Upper lobe of left lung (tissue), 6 donors: ENCODE measurements around the gene ITIH2. TPM values are rescaled to one million over a fixed set of nuclear protein-coding genes. Genes with fewer than 3 reads are reported as not detected.
"Not testable (repeated sequence)": the region's sequence is repeated elsewhere in the genome, so short reads cannot be mapped to it uniquely, and the experiment has no call there.

Experiments
- ATAC-seq, 2 donors: fragments of 200-7000 bp; cut with Tn5 transposase; one replicate each; pipeline ENCODE4 v1.9.1; 2022; ENCODE audit warnings: mild to moderate bottlenecking in 2 of 2, moderate library complexity in 2 of 2; ENCODE audit not compliant: low FRiP score in 2 of 2
- DNase-seq, 2 donors: peaks; one replicate each; pipeline ENCODE4 v3.0.0-alpha.2; 2019 to 2020
- H3K27ac ChIP-seq, 4 donors: fragments of 200-600 bp; sonication (generic); one replicate each; pipeline ENCODE4 v1.5.1; 2016 to 2019
- H3K27me3 ChIP-seq, 4 donors: fragments of 200-600 bp; sonication (generic); one replicate each; pipeline ENCODE4 v1.5.1; 2017 to 2019
- H3K36me3 ChIP-seq, 4 donors: fragments of 200-600 bp; sonication (generic); one replicate each; pipeline ENCODE4 v1.5.1; 2016 to 2019
- H3K4me1 ChIP-seq, 4 donors: fragments of 200-600 bp; sonication (generic); one replicate each; pipeline ENCODE4 v1.5.1; 2018 to 2019
- H3K4me3 ChIP-seq, 4 donors: fragments of 200-600 bp; sonication (generic); one replicate each; pipeline ENCODE4 v1.5.1; 2017 to 2019; ENCODE audit warnings: mild to moderate bottlenecking in 2 of 4, moderate library complexity in 1 of 4
- H3K9me3 ChIP-seq, 4 donors: fragments of 200-600 bp; sonication (generic); one replicate each; pipeline ENCODE4 v1.5.1; 2018 to 2019
- EP300 ChIP-seq, 4 donors: sonication (generic); formaldehyde crosslinking; IDR thresholded peaks; one replicate each; pipeline ENCODE4 v1.5.1; 2017; ENCODE audit warnings: antibody characterized with exemption in 4 of 4, control low read depth in 2 of 4
- POLR2A ChIP-seq, 4 donors: fragments of 450-650 bp; IDR thresholded peaks; one replicate each; pipeline ENCODE4 v1.5.1; 2016 to 2017; ENCODE audit warnings: antibody characterized with exemption in 4 of 4, mild to moderate bottlenecking in 2 of 4
- POLR2AphosphoS5 ChIP-seq, 2 donors: sonication (generic); formaldehyde crosslinking; IDR thresholded peaks; one replicate each; pipeline ENCODE4 v1.5.1; 2017; ENCODE audit warnings: antibody characterized with exemption in 2 of 2
- WGBS, 2 donors: methylation state at CpG; one replicate each; pipeline ENCODE4 v1.1.5; 2017 to 2018; 5-methylcytosine and 5-hydroxymethylcytosine counted together
- total RNA-seq, 6 donors: library from RNA; depleted of rRNA in 4 of 6; stranded (reverse); fragments of >200 nt in 4 of 6; gene quantifications; one replicate each; pipeline versions ENCODE4 v1.1.0 to v1.2.1, GENCODE V29; 2016 to 2021
- TF ChIP-seq, protein P1 (sequence below), 6 experiments: fragments of 450-650 bp in 4 of 6; fragments of 200-600 bp in 2 of 6; sonication (generic) in 2 of 6; IDR thresholded peaks; one replicate each; pipeline ENCODE4 v1.5.1; 2016 to 2019; ENCODE audit warnings: antibody characterized with exemption in 6 of 6
- donor health status: DM: no; HTN: no; CAD: no; lungs with moderate emphysema.
- donor health status: DM: no; HTN: yes; CAD: no; lungs with severe emphysema.

ITIH2 gene
- total RNA-seq, 6 donors from 2014 or later: 0.61 to 1.5 (median 0.61) TPM; not detected in 3

DNA sequence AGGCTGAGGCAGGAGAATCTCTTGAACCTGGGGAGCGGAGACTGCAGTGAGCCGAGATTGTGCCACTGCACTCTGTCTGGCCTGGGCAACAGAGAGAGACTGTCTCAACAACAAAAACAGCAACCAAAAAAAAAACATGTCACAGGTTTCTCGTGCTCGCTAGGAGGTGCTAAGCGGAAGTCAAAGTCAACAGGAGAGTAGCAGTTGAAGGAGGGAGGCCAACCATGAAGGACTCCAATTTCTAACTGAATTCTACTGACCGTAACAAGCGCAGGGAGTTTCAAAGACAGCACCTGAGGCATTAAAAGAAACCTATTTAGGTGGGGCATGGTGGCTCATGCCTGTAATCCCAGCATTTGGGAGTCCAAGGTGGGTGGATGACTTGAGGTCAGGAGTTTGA lies 65.3 kb downstream of the ITIH2 start:
- Histone ChIP-seq H3K27ac (no peak overlapping the region), H3K27me3 (no peaks in the 10 kb centered on the region), H3K4me1 (no peaks in the 10 kb centered on the region), H3K36me3 (peaks cover 13 to 96% (median 44%) of the 10 kb centered on the region in 4 donors), H3K9me3 (no peaks in the 10 kb centered on the region), H3K4me3 (no peak overlapping the region)
- DNase-seq (no peak), ATAC-seq (no peak)
- TF ChIP-seq POLR2AphosphoS5 (IDR thresholded peaks at IDR 0.05) (no peak), EP300 (IDR thresholded peaks at IDR 0.05) (no peak), POLR2A (IDR thresholded peaks at IDR 0.05) (no peak)
- TF ChIP-seq, protein P1, sequence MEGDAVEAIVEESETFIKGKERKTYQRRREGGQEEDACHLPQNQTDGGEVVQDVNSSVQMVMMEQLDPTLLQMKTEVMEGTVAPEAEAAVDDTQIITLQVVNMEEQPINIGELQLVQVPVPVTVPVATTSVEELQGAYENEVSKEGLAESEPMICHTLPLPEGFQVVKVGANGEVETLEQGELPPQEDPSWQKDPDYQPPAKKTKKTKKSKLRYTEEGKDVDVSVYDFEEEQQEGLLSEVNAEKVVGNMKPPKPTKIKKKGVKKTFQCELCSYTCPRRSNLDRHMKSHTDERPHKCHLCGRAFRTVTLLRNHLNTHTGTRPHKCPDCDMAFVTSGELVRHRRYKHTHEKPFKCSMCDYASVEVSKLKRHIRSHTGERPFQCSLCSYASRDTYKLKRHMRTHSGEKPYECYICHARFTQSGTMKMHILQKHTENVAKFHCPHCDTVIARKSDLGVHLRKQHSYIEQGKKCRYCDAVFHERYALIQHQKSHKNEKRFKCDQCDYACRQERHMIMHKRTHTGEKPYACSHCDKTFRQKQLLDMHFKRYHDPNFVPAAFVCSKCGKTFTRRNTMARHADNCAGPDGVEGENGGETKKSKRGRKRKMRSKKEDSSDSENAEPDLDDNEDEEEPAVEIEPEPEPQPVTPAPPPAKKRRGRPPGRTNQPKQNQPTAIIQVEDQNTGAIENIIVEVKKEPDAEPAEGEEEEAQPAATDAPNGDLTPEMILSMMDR (IDR thresholded peaks at IDR 0.05): no peak
- WGBS, 2 donors: 86 to 95% methylated on average over 7 of the region's 7 CpGs

DNA sequence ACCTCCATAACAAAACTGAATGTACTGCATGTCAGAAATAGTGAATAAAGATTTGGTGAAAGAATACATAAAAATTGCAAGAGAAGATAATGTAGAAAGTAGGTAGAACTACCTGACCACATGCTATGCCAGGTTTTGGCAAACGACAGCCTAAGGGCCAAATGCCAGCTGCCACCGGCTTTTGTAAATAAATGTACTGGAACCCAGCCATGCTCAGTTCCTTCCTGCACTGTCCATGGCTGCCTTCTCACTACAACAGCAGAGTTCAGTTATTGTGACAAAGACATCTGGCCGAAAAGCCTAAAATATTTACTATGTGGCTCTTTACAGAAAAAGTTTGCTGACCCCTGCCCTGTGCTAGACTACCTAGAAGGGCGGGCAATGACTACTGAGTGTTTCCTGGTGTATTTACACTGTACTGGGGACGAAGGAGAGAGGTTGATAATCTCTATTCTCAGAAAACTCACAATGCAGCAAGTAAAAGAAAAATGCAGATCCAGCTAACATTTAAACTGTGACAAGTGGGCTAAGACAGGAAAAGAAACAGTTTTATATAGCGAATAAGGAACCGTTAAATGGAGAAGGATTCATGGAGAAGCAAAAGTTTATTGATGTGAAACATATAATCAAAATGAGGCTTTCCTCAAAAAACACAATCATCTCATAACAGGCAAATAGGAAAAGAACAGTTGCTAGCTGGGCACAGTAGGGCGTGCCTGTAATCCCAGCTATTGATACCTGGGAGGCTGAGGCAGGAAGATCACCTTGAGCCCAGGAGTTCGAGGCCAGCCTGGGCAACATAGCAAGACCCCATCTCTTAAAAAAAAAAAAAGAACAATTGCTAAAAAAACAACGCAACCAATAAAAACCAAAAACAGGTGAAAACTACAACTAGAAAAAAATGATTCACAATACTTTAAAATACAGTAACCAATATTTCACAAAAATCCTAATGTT lies 71.0 kb downstream of the ITIH2 start:
- Histone ChIP-seq H3K4me1 (peaks cover 5 to 8% (median 7%) of the 10 kb centered on the region in 4 donors), H3K9me3 (no peaks in the 10 kb centered on the region), H3K36me3 (peaks cover 20 to 89% (median 31%) of the 10 kb centered on the region in 4 donors), H3K27me3 (no peaks in the 10 kb centered on the region), H3K27ac (peak overlapping the region in 1 of 4 donors; percentile 45), H3K4me3 (no peak overlapping the region)
- DNase-seq (peak in 1 of 2 donors; percentile 67), ATAC-seq (no peak)
- TF ChIP-seq, protein P1 (IDR thresholded peaks at IDR 0.05): no peak
- no peak for TF ChIP-seq POLR2AphosphoS5 (IDR thresholded peaks at IDR 0.05)
- no peak for TF ChIP-seq POLR2A (IDR thresholded peaks at IDR 0.05)
- TF ChIP-seq EP300 (IDR thresholded peaks at IDR 0.05): no peak
- WGBS, 2 donors: 50 to 55% methylated on average over 10 of the region's 10 CpGs

DNA sequence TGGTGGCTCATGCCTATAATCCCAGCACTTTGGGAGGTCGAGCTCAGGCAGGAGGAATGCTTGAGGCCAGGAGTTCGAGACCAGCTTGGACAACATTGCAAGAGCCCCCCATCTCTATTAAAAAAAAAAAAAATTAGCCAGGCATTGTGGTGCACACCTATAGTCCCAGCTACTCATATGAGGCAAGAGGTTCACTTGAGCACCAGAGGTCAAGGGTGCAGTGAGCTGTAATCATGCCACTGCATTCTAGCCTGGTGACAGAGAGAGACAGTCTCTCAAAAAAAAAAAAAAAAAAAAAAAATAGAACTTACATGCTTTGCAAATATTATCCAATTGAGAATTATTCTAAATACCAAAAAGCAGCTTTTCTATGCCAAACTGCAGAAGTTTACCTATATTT lies 73.7 kb downstream of the ITIH2 start:
- no peak overlapping the region for H3K4me3 ChIP-seq
- no peak for DNase-seq
- ATAC-seq: no peak
- H3K36me3 ChIP-seq: peaks cover 20 to 87% (median 35%) of the 10 kb centered on the region in 4 donors
- H3K27ac ChIP-seq: no peak overlapping the region
- no peaks in the 10 kb centered on the region for H3K27me3 ChIP-seq
- H3K9me3 ChIP-seq: no peaks in the 10 kb centered on the region
- TF ChIP-seq POLR2A (IDR thresholded peaks at IDR 0.05): no peak
- no peak for TF ChIP-seq POLR2AphosphoS5 (IDR thresholded peaks at IDR 0.05)
- no peak for TF ChIP-seq EP300 (IDR thresholded peaks at IDR 0.05)
- TF ChIP-seq, protein P1 (IDR thresholded peaks at IDR 0.05): no peak
- peaks cover 5 to 8% (median 7%) of the 10 kb centered on the region in 4 donors for H3K4me1 ChIP-seq
- 94 to 97% methylated on average over 2 of the region's 2 CpGs for WGBS, 2 donors

DNA sequence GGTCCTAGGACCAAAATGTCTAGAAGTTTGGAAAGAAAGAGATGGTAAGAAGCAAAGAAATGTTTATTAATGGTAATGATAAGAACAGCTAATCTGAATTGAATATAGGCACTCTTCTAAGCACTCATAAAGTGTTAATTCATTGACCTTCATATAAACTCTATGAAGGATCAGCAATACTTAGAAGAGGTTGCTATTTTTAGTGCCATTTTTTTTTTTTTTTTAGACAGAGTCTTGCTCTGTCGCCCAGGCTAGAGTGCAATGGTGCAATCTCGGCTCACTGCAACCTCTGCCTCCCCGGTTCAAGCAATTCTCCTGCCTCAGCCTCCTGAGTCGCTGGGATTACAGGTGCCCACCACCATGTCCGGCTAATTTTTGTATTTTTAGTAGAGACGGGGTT lies 79.1 kb downstream of the ITIH2 start:
- Histone ChIP-seq H3K4me1 (peaks cover 10 to 16% (median 13%) of the 10 kb centered on the region in 4 donors), H3K36me3 (peaks cover 15 to 45% (median 25%) of the 10 kb centered on the region in 4 donors)
- whole genome bisulfite sequencing, 2 donors: 86 to 89% methylated on average over 6 of the region's 6 CpGs
- not testable (repeated sequence) for H3K27me3 ChIP-seq, ATAC-seq, DNase-seq, H3K9me3 ChIP-seq, H3K27ac ChIP-seq, H3K4me3 ChIP-seq

DNA sequence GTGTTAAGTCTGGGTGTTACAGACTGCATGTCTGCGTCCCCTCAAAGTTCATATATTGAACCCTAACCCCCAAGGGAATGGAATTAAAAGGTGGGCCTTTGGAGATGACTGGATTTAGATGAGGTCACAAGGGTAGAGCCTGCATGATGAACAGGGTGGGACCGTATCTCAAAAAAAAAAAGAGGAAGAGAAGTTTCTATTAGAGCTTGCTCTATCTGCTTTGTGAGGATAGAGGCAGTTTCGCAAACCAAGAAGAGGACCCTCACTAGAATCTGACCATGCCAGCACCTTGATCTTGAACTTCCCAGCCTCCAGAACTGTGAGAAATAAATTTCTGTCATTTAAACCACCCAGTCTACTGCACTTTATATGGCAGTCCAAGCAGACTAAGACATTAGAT lies 83.3 kb downstream of the ITIH2 start:
- Histone ChIP-seq H3K27me3 (no peaks in the 10 kb centered on the region), H3K27ac (no peak overlapping the region), H3K4me3 (peak overlapping the region in 3 of 4 donors; percentile 67 to 91 (median 75)), H3K4me1 (peaks cover 21 to 44% (median 27%) of the 10 kb centered on the region in 4 donors), H3K9me3 (no peaks in the 10 kb centered on the region), H3K36me3 (peaks cover 0 to 5% (median 0%) of the 10 kb centered on the region in 4 donors)
- DNase-seq (no peak), ATAC-seq (no peak)
- WGBS, 2 donors: 69 to 76% methylated on average over 3 of the region's 3 CpGs
- TF ChIP-seq, protein P1 (IDR thresholded peaks at IDR 0.05): no peak
- TF ChIP-seq EP300 (IDR thresholded peaks at IDR 0.05) (no peak), POLR2A (IDR thresholded peaks at IDR 0.05) (no peak), POLR2AphosphoS5 (IDR thresholded peaks at IDR 0.05) (no peak)
